ENCODE results near the gene GABRD. TPM values are rescaled to one million over a fixed set of nuclear protein-coding genes. Genes with fewer than 3 reads are reported as not detected.
"Not testable (repeated sequence)": the region's sequence is repeated elsewhere in the genome, so short reads cannot be mapped to it uniquely, and the experiment has no call there.

GABRD gene
- polyA plus RNA-seq, 1 experiment = not detected

DNA sequence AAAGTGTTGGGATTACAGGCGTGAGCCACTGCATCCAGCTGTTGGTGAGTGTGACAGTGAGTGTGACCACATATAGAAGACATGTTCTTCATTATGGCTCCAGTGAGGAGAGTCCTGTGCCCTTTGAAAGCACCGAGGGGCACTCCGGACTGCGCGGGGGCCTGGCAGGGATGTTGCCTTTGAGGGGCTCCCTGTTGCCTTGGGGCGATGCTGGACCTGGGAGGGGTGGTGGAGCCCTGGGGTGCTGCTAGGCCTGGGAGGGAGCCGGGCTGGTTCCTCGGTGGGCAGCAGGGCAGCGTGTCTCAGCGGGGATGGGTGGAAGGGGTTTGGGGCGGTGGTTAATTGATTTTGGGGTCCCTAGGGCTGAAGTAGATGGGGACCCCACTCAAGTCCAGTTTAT is 41.0 kb upstream of the GABRD start:
- Histone ChIP-seq H3K4me3 (ENCODE audit: low read depth, low read length) (no peak overlapping the region), H3K27me3 (ENCODE audit: control insufficient read depth, insufficient read depth, low read length) (no peaks in the 10 kb centered on the region; the same call in 1 of the 2 replicates), H3K36me3 (ENCODE audit: control insufficient read depth, insufficient read depth, low read length) (no peaks in the 10 kb centered on the region)
- ChIA-PET POLR2A (no interaction called here), CTCF (interaction anchor here (1.9 kb wide), 1 partner anchor 17 kb away, joined by 5 read pairs; no protein-coding TSS in a partner anchor)
- DNase-seq (ENCODE audit: low read depth) = no peak
- TF ChIP-seq, protein P1, sequence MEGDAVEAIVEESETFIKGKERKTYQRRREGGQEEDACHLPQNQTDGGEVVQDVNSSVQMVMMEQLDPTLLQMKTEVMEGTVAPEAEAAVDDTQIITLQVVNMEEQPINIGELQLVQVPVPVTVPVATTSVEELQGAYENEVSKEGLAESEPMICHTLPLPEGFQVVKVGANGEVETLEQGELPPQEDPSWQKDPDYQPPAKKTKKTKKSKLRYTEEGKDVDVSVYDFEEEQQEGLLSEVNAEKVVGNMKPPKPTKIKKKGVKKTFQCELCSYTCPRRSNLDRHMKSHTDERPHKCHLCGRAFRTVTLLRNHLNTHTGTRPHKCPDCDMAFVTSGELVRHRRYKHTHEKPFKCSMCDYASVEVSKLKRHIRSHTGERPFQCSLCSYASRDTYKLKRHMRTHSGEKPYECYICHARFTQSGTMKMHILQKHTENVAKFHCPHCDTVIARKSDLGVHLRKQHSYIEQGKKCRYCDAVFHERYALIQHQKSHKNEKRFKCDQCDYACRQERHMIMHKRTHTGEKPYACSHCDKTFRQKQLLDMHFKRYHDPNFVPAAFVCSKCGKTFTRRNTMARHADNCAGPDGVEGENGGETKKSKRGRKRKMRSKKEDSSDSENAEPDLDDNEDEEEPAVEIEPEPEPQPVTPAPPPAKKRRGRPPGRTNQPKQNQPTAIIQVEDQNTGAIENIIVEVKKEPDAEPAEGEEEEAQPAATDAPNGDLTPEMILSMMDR (IDR thresholded peaks at IDR 0.05; ENCODE audit: insufficient read depth, low read depth, low read length) = no peak

DNA sequence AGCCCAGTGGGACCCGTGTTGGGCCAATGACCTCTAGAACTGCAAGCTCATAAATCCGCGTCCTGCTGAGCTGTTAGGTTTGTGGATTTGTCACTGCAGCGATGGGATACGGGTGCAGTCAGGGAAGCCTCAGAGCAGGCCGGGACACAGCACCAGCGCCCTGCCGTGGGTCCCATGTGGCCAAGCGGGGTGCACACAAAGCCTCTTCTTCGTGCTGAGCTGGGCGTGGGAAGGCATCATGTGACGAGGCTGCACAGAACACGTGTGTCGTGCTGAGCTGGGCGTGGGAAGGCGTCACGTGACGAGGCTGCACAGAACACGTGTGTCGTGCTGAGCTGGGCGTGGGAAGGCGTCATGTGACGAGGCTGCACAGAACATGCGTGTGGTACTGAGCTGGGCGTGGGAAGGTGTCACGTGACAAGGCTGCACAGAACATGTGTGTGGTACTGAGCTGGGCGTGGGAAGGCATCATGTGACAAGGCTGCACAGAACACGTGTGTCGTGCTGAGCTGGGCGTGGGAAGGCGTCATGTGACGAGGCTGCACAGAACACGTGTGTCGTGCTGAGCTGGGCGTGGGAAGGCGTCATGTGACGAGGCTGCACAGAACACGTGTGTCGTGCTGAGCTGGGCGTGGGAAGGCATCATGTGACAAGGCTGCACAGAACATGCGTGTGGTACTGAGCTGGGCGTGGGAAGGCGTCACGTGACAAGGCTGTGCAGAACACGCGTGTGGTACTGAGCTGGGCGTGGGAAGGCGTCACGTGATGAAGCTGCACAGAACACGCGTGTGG is 40.3 kb upstream of the GABRD start:
- POLR2A ChIA-PET; H3K4me3 ChIP-seq (ENCODE audit: low read depth, low read length); DNase-seq (ENCODE audit: low read depth); H3K27me3 ChIP-seq (ENCODE audit: control insufficient read depth, insufficient read depth, low read length); H3K36me3 ChIP-seq (ENCODE audit: control insufficient read depth, insufficient read depth, low read length): not testable (repeated sequence)
- CTCF ChIA-PET = interaction anchor here (1.9 kb wide), 1 partner anchor 18 kb away, joined by 5 read pairs; no protein-coding TSS in a partner anchor

DNA sequence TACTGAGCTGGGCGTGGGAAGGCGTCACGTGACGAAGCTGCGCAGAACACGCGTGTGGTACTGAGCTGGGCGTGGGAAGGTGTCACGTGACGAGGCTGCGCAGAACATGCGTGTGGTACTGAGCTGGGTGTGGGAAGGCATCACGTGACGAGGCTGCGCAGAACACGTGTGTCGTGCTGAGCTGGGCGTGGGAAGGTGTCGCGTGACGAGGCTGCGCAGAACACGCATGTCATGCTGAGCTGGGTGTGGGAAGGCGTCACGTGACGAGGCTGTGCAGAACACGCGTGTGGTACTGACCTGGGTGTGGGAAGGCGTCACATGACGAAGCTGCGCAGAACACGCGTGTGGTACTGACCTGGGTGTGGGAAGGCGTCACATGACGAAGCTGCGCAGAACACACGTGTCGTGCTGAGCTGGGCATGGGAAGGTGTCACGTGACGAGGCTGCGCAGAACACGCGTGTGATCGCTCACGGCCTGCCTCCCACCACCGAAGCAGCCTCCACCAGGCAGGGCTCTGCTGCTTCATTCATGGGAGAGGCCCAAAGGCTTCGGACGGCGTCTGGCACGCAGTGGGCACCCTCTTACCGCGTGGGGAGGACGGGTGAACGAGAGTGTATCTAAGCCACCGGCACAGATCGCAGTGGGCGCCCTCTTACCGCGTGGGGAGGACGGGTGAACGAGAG is 39.5 kb upstream of the GABRD start:
- CTCF ChIA-PET = interaction anchor here (1.9 kb wide), 1 partner anchor 19 kb away, joined by 5 read pairs; no protein-coding TSS in a partner anchor

DNA sequence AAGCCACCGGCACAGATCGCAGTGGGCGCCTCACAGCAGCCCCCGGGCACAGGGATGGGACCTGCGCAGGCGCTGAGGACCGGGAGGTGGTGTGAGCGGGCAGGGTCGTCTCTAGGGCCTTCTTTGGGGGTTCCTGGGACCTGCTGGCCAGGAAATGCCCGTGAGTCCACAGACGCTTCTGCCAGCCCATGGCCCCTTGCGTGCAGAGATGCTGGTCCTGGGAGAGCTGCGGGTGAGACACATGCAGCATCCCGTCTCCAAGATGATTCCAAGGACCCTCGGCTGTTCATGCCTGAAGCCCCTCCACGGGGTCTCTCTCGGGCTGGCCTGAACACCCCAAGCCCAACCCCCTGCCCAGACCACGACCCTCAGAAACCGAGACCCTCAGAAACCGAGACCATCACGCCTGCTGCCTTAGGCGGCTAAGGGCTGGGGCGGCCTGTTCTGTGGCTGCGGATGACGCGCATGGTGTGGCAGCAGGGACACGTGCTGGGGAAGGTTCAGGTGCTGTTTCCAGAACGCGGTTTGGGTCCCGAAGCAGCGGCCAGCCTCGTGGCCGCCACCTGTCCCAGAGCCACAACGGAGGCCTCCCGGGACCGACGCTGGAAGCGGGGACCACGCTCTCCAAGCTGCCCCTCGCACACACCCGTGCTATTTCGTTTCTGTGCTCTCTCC is 38.5 kb upstream of the GABRD start:
- H3K4me3 ChIP-seq (ENCODE audit: low read depth, low read length) = no peak overlapping the region
- no peaks in the 10 kb centered on the region for H3K36me3 ChIP-seq (ENCODE audit: control insufficient read depth, insufficient read depth, low read length)
- no peak for DNase-seq (ENCODE audit: low read depth)
- ChIA-PET CTCF (no interaction called here), POLR2A (no interaction called here)
- TF ChIP-seq, protein P1 (IDR thresholded peaks at IDR 0.05; ENCODE audit: insufficient read depth, low read depth, low read length) = no peak
- H3K27me3 ChIP-seq (ENCODE audit: control insufficient read depth, insufficient read depth, low read length) = no peaks in the 10 kb centered on the region

More for the DNA sequence above, 39.5 kb upstream of the GABRD start:
- POLR2A ChIA-PET = no interaction called here
- no peak for DNase-seq (ENCODE audit: low read depth)
- Histone ChIP-seq H3K36me3 (ENCODE audit: control insufficient read depth, insufficient read depth, low read length) (no peaks in the 10 kb centered on the region), H3K27me3 (ENCODE audit: control insufficient read depth, insufficient read depth, low read length) (no peaks in the 10 kb centered on the region; the same call in 1 of the 2 replicates), H3K4me3 (ENCODE audit: low read depth, low read length) (no peak overlapping the region)
- TF ChIP-seq, protein P1 (IDR thresholded peaks at IDR 0.05; ENCODE audit: insufficient read depth, low read depth, low read length) = no peak

DNA sequence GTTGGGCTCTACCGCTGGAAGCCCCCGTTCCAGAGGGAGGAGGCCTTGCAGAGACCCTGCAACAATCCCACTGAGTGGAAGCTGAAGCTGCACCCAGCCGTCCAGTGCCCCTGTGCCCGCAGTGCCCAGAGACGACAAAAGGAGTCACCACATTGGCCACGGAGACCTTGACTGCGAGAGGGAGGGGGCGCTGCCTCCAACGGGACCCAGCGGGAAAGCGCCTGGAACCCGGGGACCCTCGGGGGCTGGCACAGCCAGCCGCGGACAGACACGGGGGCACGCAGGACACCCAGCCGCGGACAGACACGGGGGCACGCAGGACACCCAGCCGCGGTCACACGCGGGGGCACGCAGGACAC is 38.0 kb upstream of the GABRD start:
- H3K4me3 ChIP-seq (ENCODE audit: low read depth, low read length) = no peak overlapping the region
- CTCF ChIA-PET = no interaction called here
- no peaks in the 10 kb centered on the region for H3K36me3 ChIP-seq (ENCODE audit: control insufficient read depth, insufficient read depth, low read length)
- POLR2A ChIA-PET = no interaction called here
- H3K27me3 ChIP-seq (ENCODE audit: control insufficient read depth, insufficient read depth, low read length) = no peaks in the 10 kb centered on the region
- TF ChIP-seq, protein P1 (IDR thresholded peaks at IDR 0.05; ENCODE audit: insufficient read depth, low read depth, low read length) = no peak
- no peak for DNase-seq (ENCODE audit: low read depth)

DNA sequence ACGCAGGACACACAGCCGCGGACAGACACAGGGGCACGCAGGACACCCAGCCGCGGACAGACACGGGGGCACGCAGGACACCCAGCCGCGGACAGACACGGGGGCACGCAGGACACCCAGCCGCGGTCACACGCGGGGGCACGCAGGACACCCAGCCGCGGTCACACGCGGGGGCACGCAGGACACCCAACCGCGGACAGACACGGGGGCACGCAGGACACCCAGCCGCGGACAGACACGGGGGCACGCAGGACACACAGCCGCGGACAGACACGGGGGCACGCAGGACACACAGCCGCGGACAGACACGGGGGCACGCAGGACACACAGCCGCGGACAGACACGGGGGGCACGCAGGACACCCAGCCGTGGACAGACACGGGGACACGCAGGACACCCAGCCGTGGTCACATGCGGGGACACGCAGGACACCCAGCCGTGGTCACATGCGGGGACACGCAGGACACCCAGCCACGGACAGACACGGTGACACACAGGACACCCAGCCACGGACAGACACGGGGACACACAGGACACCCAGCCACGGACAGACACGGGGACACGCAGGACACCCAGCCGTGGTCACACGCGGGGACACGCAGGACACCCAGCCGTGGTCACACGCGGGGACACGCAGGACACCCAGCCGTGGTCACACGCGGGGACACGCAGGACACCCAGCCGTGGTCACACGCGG is 37.4 kb upstream of the GABRD start:
- DNase-seq (ENCODE audit: low read depth); POLR2A ChIA-PET; H3K4me3 ChIP-seq (ENCODE audit: low read depth, low read length); H3K27me3 ChIP-seq (ENCODE audit: control insufficient read depth, insufficient read depth, low read length); H3K36me3 ChIP-seq (ENCODE audit: control insufficient read depth, insufficient read depth, low read length); CTCF ChIA-PET: not testable (repeated sequence)

Measured in BJ (cell line).